ENCODE data around the gene ASH1L.
"Not testable (repeated sequence)": the region's sequence is repeated elsewhere in the genome, so short reads cannot be mapped to it uniquely, and the experiment has no call there.

ASH1L gene

DNA sequence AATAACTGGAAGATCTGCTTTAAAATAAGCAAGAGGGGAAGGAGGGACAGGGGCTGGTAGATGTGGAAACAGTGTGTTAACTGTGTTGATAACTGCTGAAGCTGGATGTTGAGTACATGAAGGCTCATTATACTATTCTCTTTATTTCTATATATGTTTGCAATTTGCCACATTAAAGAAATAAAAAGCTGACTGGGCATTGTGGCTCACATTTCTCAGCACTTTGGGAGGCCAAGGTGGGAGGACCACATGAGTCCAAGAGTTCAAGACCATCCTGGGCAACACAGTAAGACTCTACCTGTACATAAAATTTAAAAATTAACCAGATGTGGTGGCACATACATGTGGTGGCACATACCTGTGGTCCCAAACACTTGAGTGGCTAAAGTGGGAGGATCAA is 6.7 kb downstream of the ASH1L start:
- no peak for DNase-seq (ENCODE audit: low read depth)

DNA sequence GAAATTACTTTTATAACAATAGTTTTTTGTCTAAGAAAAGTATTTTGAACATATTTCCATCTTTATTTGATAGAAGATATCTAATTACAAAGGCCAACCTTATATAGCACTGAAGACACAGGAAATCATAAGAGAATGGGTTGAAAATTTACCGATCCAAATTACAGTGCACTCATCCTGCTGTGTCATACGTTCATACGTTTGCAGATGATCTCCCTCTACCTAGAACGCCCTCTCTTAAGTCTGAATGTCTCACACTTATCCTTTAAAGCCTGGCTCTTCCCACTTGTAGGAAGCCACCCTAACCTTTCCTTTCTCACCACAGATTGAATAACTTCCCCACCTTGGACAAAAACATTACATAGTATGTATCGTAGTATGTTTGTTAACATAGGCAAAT is 9.3 kb downstream of the ASH1L start:
- DNase-seq (ENCODE audit: low read depth), result no peak

DNA sequence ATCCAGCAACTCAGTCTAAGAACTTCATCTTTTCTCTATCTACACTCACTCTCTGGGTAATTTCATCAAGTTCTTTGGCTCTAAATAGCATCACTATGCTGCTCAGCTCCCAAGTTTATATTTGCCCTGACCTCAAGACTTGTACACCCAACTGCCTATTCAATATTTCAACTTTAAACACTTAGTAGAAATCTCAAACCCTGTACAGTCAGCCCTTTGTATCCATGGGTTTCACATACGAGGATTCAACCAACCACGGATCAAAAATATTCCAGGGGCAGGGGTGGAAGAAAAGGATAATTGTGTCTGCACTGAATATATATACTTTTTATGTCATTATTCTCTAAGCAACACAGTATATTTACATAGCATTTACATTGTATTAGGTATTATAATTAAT is 13.9 kb downstream of the ASH1L start:
- no peak for DNase-seq (ENCODE audit: low read depth)

DNA sequence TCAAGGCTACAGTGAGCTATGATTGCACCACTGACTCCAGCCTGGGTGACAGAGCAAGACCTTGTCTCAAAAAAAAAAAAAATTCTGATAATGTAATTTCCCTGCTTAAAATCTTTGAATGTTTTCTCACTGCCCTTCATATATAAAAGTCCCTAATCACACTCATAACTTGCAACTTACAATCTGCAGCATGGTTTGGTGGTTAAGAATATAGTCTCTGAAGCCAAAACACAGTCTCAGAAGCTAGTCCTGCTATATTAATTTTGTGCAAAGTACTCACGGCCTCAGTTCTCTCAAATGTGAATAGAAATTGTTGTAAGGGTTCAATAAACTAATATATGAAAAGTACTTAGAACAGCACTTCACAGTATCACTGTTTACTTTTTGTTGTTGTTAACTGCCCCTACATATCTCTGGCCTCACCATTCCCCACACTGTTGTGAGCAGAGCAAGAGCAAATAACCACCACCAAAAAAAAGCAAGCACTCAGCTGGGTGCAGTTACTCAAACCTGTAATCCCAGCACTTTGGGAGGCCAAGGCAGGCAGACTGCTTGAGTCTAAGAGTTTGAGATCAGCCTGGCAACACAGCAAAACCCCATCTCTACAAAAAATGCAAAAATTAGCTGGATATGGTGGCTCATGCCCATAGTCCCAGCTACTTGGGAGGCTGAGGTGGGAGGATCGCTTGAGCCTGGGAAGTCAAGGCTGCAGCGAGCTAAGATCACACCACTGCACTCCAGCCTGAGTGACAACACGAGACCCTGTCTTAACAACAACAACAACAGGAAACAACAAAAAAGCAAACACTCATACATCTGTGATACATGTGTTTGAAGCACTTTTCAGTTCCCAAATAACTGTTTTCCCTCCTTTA is 22.4 kb downstream of the ASH1L start:
- DNase-seq (ENCODE audit: low read depth), result no peak

DNA sequence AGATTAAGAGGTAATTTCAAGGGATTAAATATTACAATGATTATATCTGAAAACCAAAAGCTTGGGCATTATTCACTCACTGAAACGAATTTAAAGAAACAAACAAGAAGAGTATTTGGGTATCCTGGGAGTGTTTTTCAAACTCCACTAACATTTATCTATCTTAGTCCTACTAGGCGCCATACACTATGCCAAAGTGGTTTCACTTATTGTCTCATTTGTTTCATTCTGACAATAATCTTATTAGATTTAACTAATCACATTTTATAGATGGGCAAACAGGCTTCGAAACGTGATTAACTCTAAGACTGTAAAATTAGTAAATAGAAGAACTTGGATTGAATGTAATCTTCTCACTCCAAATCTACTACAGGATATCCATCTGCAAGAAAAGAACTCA is 25.4 kb downstream of the ASH1L start:
- no peak for DNase-seq (ENCODE audit: low read depth)

DNA sequence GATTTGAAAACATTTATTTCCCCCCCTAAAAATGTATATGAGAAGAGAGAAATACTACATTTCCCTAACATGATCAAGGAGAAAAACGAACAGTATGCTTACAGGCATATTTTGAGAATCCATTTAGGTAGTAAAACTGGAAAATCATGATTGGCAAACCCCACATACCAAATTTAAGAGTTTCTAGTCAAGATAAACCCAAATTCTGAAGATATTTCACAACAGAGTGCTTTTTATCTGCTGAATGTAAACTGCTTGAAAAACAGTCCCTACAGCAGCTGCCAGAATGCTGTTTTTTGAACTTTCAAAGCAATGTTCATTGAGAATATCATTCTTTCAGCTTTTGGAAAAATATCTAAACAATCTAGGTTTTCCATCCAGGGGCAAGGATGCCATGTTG is 31.0 kb downstream of the ASH1L start:
- no peak for DNase-seq (ENCODE audit: low read depth)

DNA sequence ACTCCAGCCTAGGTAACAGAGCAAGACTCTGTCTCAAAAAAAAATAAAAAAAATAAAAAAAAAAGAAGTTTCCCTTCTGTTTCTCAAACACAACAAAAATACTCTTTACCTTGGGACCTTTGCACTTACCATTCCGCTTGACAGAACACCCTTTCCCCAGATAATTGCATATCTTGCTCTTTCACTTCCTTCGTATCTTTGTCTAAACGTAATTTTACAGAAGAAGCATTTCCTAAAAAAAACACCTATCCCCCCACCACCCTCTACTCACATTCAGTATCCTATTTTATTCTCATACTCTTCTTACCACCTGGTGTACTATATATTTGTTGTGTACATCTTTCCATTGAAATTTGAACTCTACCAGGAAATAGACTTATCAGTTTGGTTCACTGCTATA is 32.7 kb downstream of the ASH1L start:
- DNase-seq (ENCODE audit: low read depth), result no peak

DNA sequence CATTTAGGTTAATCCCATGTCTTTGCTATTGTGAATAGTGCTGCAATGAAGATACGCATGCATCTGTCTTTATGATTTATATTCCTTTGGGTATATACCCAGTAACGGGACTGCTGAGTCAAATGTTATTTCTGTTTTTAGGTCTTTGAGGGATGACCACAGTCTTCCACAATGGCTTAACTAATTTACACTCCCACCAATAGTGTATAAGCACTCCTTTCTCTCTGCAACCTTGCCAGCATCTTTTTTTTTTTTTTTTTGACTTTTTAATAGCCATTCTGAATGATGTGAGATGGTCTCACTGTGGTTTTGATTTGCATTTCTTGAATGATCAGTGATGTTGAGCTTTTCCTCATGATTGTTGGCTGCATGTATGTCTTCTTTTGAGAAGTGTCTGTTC is 33.5 kb downstream of the ASH1L start:
- no peak for DNase-seq (ENCODE audit: low read depth)

DNA sequence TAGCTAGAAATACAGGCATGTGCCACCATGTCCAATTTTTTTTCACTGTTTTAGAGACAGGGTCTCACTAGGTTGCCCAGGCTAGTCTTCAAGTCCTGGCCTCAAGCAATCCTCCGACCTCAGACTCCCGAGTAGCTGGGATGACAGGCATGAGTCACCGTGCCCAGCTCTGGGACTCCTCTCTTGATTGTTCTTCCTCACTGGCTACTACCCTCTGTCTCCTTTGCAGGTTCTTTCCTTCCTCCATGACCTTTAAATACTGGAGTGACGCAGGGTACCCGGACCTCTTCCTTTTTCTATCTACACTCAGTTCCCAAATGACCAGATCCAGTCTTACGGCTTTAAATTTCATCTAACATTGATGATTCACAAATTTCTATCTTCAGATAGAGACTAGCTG is 34.9 kb downstream of the ASH1L start:
- DNase-seq (ENCODE audit: low read depth), result no peak

DNA sequence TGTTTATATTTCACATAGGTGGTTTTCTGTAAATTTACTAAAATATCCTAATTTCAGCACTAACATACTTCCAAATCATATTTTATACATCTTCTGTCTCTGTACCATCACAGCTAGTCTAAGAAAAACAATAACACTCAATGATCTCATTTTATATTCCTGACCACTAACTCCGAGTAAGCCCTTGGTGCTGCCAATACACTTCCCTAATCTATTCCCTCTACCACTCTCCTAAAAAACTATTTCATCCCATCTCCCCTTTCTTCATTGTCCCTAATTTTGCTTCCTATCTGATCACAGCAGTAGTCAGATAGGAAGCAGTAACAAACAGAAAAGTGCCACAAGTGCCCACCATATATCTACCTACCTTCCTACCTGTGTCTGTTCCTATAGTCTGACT is 36.2 kb downstream of the ASH1L start:
- no peak for DNase-seq (ENCODE audit: low read depth)

DNA sequence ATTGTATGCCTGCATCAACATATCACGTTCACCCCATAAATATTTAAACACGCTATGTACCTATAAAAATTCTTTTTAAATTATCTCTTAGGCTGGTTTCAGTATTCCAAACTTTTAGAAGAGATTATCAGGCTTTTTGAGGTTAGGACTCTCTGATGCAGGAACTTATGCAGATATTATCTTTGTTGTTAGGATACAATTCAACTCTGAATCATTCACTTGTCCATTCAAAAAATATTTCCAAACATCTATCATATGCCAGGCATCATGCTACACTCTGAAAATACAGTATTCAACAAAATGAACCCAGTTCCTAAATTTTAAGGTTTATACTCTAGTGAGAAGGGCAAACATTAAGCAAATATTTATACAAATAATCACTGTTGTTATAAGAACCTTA is 40.5 kb downstream of the ASH1L start:
- no peak for DNase-seq (ENCODE audit: low read depth)

DNA sequence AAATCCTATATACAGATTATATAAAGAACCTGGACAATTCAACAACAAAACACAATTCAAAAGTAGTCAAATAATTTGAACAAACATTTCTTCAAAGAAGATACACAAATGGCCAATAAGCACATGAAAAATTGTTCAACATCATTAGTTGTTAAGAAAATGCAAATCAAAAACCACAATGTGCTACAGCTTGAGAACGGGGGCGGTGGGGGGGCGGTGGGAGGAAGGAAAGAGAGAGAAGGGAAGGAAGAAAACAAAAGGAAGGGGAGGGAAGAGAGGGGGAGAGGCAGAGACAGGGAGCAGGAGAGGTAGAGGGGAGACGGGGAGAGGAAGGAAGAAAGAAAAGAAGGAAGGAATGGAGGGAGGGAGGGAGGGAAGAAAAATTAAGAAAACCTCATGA is 44.1 kb downstream of the ASH1L start:
- no peak for DNase-seq (ENCODE audit: low read depth)

DNA sequence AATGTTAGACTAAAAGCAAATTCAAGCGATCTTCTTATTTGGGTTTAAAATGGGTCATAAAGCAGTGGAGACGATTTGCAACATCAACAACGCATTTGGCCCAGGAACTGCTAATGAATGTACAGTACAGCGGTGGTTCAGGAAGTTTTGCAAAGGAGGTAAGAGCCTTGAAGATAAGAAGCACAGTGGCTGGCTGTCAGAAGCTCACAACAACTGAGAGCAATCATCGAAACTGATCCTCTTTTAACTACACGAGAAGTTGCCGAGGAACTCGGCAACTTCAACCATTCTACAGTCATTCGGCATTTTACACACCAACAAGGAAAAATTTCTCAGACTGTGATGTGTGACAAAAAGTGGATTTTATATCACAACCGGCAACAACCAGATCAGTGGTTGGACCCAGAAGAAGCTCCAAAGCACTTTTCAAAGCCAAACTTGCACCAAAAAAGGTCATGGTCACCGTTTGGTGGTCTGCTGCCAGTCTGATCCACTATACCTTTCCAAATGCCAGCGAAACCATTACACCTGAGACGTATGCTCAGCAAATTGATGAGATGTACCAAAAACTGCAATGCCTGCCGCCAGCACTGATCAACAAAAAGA is 47.9 kb downstream of the ASH1L start:
- DNase-seq (ENCODE audit: low read depth), result no peak

DNA sequence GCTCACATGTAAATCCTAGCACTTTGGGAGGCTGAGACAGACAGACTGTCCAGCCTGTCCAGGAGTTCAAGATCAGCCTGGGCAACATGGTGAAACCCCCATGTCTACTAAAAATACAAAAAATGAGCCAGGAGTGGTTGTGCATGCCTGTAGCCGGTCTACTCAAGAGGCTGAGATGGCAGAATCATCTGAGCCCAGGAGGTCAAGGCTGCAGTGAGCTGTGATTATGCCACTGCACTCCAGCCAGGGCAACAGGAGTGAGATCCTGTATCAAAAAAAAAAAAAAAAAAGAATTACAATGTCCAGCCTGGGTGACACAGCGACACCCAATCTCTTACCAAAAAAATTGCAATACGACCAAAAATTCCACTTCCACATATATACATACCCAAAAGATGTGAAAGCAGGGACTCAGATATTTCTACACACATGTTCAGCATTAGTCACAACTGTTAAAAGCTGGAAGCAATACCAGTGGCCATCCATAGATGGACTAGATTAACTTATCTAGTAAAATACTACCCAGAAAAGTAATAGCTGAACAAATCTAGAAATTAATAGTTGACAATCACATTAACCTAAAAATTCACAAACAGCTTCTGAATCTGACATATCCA is 49.2 kb downstream of the ASH1L start:
- DNase-seq (ENCODE audit: low read depth), result no peak

DNA sequence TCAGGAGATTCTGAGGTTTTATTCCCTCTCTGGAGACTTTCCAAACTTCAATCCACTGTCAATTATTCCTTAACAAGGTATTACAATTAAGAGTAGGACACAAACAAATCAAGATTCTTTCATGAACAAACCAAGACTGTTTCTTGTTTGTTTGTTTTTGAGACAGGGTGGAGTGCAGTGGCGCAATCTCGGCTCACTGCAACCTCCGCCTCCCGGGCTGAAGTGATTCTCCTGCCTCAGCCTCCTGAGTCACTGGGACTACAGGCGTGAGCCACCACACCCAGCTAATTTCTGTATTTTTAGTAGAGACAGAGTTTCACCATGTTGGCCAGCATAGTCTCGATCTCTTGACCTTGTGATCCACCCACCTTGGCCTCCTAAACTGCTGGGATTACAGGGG is 51.2 kb downstream of the ASH1L start:
- DNase-seq (ENCODE audit: low read depth), result not testable (repeated sequence)

DNA sequence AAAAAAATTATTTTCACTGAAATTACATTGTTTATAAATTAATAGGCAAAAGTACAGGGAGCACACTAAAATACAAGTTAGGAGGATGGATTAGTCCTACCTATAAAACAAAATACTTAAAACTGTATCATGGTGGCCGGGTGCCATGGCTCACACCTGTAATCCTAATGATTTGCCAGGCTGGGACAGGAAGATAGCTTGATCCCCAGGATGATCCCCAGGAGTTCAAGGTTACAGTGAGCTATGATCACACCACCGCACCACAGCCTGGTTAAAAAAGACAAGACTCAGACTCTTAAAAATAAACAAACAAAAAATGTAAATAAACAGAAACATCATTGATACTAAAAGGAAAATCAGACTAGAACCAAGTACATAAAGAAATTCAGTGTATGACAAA is 53.5 kb downstream of the ASH1L start:
- no peak for DNase-seq (ENCODE audit: low read depth)

DNA sequence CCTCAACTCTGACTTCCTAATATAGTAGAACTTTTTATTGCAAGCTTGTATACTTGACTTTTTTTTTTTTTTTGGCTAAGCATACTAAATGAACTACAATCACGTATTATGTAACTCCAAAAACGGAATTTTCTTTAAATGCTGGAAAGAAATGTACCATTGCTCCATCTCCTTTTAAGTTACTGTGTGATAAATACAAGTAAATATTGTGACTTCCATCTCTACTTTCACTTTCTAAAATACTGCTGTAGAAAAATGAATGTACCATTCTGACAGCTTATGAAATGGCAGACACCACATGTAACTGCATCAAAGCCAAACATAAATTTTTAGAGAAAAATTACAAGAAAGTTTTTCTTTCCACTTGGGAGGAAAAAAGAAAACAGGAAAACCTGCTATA is 54.7 kb downstream of the ASH1L start:
- DNase-seq (ENCODE audit: low read depth), result no peak

DNA sequence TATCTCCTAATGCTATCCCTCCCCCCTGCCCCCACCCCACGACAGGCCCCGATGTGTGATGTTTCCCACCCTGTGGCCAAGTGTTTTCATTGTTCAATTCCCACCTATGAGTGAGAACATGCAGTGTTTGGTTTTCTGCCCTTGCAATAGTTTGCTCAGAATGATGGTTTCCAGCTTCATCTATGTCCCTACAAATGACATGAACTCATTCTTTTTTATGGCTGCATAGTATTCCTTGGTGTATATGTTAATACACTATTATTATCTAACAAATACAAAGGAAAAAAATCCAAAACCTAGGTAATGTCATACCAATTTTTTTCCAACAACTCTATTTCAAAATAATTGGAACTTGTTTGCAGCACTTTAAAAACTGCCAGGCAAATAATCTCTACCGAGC is 56.6 kb downstream of the ASH1L start:
- not testable (repeated sequence) for DNase-seq (ENCODE audit: low read depth)

DNA sequence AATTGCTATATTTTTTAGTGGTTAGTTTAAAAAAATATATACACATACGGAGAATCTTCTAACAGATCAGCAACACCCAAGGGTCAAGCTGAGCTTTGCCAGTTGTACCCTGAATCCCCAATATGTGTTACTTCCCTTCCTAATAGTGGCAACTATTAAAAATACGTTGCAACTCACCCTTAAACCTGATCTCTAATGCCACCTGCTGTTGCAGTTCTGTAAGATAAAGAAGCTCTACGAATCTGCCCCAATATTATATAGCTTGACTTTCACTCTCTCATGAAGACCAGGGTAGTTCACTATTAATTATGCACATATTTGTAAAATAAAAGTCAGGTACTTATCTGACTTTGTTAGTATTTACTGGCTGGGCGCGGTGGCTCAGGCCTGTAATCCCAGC is 58.4 kb downstream of the ASH1L start:
- DNase-seq (ENCODE audit: low read depth), result no peak

DNA sequence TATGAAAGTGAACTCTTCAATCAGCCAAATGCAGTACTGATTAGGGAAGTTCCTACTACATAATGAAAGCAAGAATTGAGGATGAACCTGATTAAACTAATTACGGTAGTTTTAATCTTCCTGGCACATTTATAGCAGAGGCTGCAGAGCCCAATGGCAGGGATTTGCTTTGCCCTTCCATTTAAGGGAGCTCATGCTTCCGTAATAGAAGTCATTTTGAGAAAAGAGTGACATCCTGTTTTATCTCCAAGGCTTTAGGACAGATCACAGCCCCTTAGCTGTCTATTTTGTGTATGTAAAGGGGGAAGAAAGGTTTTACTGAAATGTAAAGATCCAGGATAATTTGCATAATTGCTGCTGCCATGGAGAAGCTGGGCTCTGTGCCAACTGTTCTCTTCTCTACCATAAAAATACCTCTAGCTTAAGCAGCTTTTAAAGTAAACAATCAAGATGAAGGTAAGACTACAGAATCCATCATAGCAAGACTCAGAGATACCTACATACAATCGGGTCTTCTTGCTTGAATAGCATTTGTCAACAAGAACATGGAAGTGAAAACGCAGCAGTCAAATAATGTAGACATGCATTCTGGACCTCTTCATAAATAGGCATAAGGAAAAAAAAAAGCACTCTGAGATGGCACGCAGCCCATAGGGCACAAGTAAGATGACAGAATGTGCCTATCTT is 62.5 kb downstream of the ASH1L start:
- DNase-seq (ENCODE audit: low read depth), result no peak

DNA sequence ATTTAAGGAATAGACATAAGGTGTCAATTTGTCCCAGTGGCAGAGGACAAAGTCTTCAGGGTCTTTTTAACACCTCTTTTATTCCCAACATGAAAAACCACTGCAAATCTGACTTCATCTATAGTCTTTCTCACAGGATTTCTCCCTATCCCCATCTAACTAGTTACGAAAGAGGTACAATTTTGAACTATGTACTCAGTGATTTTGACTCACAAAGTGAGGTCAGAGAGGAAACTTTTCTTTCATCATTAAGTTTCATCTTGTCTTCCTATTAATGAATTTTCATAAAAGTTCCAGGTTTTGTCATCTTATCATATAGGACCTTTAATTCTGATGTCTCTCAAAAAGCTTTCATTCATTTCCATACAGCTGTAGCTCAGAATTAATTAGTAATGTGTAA is 63.3 kb downstream of the ASH1L start:
- no peak for DNase-seq (ENCODE audit: low read depth)

DNA sequence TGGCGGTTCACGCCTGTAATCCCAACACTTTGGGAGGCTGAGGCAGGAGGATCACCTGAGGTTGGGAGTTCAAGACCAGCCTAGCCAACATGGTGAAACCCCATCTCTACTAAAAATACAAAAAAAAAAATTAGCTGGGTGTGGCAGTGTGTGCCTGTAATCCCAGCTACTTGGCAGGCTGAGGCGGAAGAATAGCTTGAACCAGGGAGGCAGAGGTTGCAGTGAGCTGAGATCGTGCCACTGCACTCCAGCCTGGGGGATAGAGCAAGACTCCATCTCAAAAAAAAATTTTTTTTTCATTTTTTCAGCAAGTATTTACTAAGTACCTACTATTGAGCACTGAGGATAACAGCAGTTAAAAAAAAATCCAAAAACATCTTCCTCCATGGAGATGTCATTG is 69.0 kb downstream of the ASH1L start:
- not testable (repeated sequence) for DNase-seq (ENCODE audit: low read depth)

DNA sequence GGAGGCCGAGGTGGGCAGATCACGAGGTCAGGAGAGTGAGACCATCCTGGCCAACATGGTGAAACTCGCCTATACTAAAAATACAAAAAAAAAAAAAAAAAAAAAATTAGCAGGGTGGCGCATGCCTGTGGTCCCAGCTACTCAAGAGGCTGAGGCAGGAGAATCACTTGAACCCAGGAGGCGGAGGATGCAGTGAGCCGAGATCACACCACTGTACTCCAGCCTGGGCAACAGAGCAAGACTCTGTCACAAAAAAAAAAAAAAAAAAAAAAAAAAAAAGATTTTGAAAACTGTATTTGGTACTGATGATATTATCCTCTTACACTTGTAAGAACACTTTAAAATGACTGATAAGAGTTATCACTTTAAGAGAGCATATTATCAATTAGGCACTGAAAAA is 74.2 kb downstream of the ASH1L start:
- DNase-seq (ENCODE audit: low read depth), result not testable (repeated sequence)

All from stimulated activated CD4-positive, alpha-beta T cell treated with anti-CD3 and anti-CD28 coated beads, Interleukin-2, amount 100 ng/mL, for 4 hours (primary cell).